IMR-90 (cell line): ENCODE data around the gene TMEM38A. TPM values are rescaled to one million over a fixed set of nuclear protein-coding genes. Genes with fewer than 3 reads are reported as not detected.

Experiments
- ATAC-seq: fragments of 200-7000 bp; cut with Tn5 transposase; 2 replicates; pipeline ENCODE4 v1.9.1; 2020; ENCODE audit warnings: low read depth, mild to moderate bottlenecking, moderate library complexity
- BruUV-seq: library from RNA; stranded (reverse); fragments of 400-500 nt; replicated peaks from 2 replicates; lab custom pipeline; 2021; lab: Mats Ljungman, UMichigan
- CTCF ChIA-PET: fragments of 300-600 bp; formaldehyde crosslinking; extraction: SDS; loops from one replicate; lab custom pipeline; 2021; ENCODE audit warnings: antibody characterized with exemption; lab: Yijun Ruan, JAX
- POLR2A ChIA-PET: fragments of 300-600 bp; sonication (Branson Sonifier 250); formaldehyde crosslinking; loops from one replicate; lab custom pipeline; 2022; ENCODE audit warnings: antibody characterized with exemption; ENCODE audit not compliant: unreplicated experiment; lab: Charles Lee
- DNase-seq: peaks from one replicate; pipeline ENCODE4 v3.0.0; 2013
- H2AFZ ChIP-seq: replicated peaks from 2 replicates; pipeline ENCODE3; 2013; ENCODE audit warnings: low read length, mild to moderate bottlenecking; ENCODE audit not compliant: poor library complexity
- H2AK5ac ChIP-seq: 2 replicates; pipeline ENCODE4 v1.6.1; 2013; ENCODE audit warnings: low read depth, low read length, inconsistent platforms
- H2AK9ac ChIP-seq: replicated peaks from 2 replicates; pipeline ENCODE3; 2013; ENCODE audit warnings: mild to moderate bottlenecking, low read depth, low read length, moderate library complexity; ENCODE audit not compliant: poor library complexity
- H2BK120ac ChIP-seq: 2 replicates; pipeline ENCODE4 v1.6.1; 2013; ENCODE audit warnings: low read depth, low read length, inconsistent platforms
- H2BK15ac ChIP-seq: 3 replicates; pipeline ENCODE4 v1.6.1; 2013; ENCODE audit warnings: low read depth, low read length, inconsistent platforms
- H2BK20ac ChIP-seq: 2 replicates; pipeline ENCODE4 v1.6.1; 2013; ENCODE audit warnings: low read depth, mild to moderate bottlenecking, inconsistent platforms, low read length, moderate library complexity
- H2BK5ac ChIP-seq: 2 replicates; pipeline ENCODE4 v1.6.1; 2013; ENCODE audit warnings: mild to moderate bottlenecking, low read depth, low read length, inconsistent platforms; ENCODE audit not compliant: poor library complexity, severe bottlenecking
- H3K14ac ChIP-seq: replicated peaks from 2 replicates; pipeline ENCODE4 v1.6.1; 2013; ENCODE audit warnings: low read depth, low read length, inconsistent platforms
- H3K18ac ChIP-seq: 2 replicates; pipeline ENCODE4 v1.6.1; 2013; ENCODE audit warnings: low read depth, low read length, control low read depth
- H3K23ac ChIP-seq: 2 replicates; pipeline ENCODE4 v1.6.1; 2013; ENCODE audit warnings: low read depth, low read length, inconsistent platforms
- H3K27ac ChIP-seq: 2 replicates; pipeline ENCODE4 v1.5.1; 2013; ENCODE audit warnings: mild to moderate bottlenecking, control low read depth, low read length; ENCODE audit not compliant: insufficient read depth
- H3K27me3 ChIP-seq: 2 replicates; pipeline ENCODE4 v1.6.1; 2013; ENCODE audit warnings: low read length; ENCODE audit not compliant: control insufficient read depth, insufficient read depth
- H3K36me3 ChIP-seq: 2 replicates; pipeline ENCODE4 v1.6.1; 2013; ENCODE audit warnings: low read length, mixed read lengths; ENCODE audit not compliant: control insufficient read depth, insufficient read depth
- H3K4ac ChIP-seq: 2 replicates; pipeline ENCODE4 v1.6.1; 2013; ENCODE audit warnings: low read depth, low read length, inconsistent platforms
- H3K4me1 ChIP-seq: 2 replicates; pipeline ENCODE4 v1.6.1; 2013; ENCODE audit warnings: low read length, mixed read lengths; ENCODE audit not compliant: control insufficient read depth, insufficient read depth
- H3K4me2 ChIP-seq: 2 replicates; pipeline ENCODE4 v1.6.1; 2013; ENCODE audit warnings: low read depth, mild to moderate bottlenecking, control low read depth, low read length, moderate library complexity
- H3K4me3 ChIP-seq: 2 replicates; pipeline ENCODE4 v1.5.1; 2013; ENCODE audit warnings: low read depth, mild to moderate bottlenecking, control low read depth, low read length, moderate library complexity; ENCODE audit not compliant: insufficient read depth
- H3K56ac ChIP-seq: 2 replicates; pipeline ENCODE4 v1.6.1; 2013; ENCODE audit warnings: low read length, inconsistent platforms; ENCODE audit not compliant: insufficient read depth; ENCODE audit errors: extremely low read depth
- H3K79me1 ChIP-seq, 2 experiments: 2 replicates each; pipeline ENCODE4 v1.6.1; 2013; ENCODE audit warnings: low read length in 2 of 2, inconsistent platforms in 1 of 2, low read depth in 1 of 2
- H3K9ac ChIP-seq: 2 replicates; pipeline ENCODE4 v1.6.1; 2013; ENCODE audit warnings: low read depth, low read length, control low read depth
- H3K9me1 ChIP-seq: 2 replicates; pipeline ENCODE4 v1.6.1; 2013; ENCODE audit warnings: low read length, inconsistent platforms; ENCODE audit not compliant: insufficient read depth
- H3K9me3 ChIP-seq: 2 replicates; pipeline ENCODE4 v1.6.1; 2013; ENCODE audit warnings: low read length; ENCODE audit not compliant: control insufficient read depth, insufficient read depth
- H4K20me1 ChIP-seq: 2 replicates; pipeline ENCODE4 v1.6.1; 2013; ENCODE audit warnings: low read length, inconsistent platforms; ENCODE audit not compliant: insufficient read depth
- H4K5ac ChIP-seq: 2 replicates; pipeline ENCODE4 v1.6.1; 2013; ENCODE audit warnings: mild to moderate bottlenecking, low read depth, low read length, control low read depth
- H4K8ac ChIP-seq, 2 experiments: 2 replicates each; pipeline ENCODE4 v1.6.1; 2013; ENCODE audit warnings: low read depth in 2 of 2, low read length in 2 of 2, control low read depth in 1 of 2, inconsistent platforms in 1 of 2
- H4K91ac ChIP-seq: 2 replicates; pipeline ENCODE4 v1.6.1; 2013; ENCODE audit warnings: low read depth, low read length, inconsistent platforms; ENCODE audit not compliant: insufficient read depth
- CHD1 ChIP-seq: IDR thresholded peaks from 2 replicates; pipeline ENCODE4 v1.6.1; 2012; ENCODE audit warnings: low read depth, low read length, improper control_type of control experiment
- CTCF ChIP-seq: conservative IDR thresholded peaks from 2 replicates; pipeline ENCODE4 v1.5.1; 2012; ENCODE audit warnings: mild to moderate bottlenecking, low read depth, low read length, improper control_type of control experiment
- FOS ChIP-seq: fragments of 150-350 bp; IDR thresholded peaks from 2 replicates; pipeline ENCODE4 v1.6.1; 2016; ENCODE audit warnings: low read depth, low read length
- SMC3 ChIP-seq: fragments of 150-350 bp; IDR thresholded peaks from 2 replicates; pipeline ENCODE4 v1.6.1; 2016; ENCODE audit warnings: low read depth, mild to moderate bottlenecking, antibody characterized with exemption, low read length, moderate library complexity
- WGBS, 2 experiments: methylation state at CpG; one replicate each; pipeline versions ENCODE4 v1.1.5 to v1.1.7; 2013; ENCODE audit warnings: missing lambda C conversion rate in 2 of 2; ENCODE audit not compliant: insufficient read length in 1 of 2; ENCODE audit errors: extremely low coverage in 2 of 2; 5-methylcytosine and 5-hydroxymethylcytosine counted together
- dilution Hi-C: fragments of 300-500 bp; cut with HindIII; formaldehyde crosslinking; loops from one replicate; pipeline ENCODE4 v1.14.3; 2018; ENCODE audit warnings: low sequenced_read_pairs; ENCODE audit not compliant: unreplicated experiment
- in situ Hi-C: fragments of 300-500 bp; cut with MboI; formaldehyde crosslinking; loops from 3 replicates; pipeline ENCODE4 v1.14.3; 2019; ENCODE audit warnings: low sequenced_read_pairs, inconsistent platforms, mixed read lengths
- intact Hi-C: fragments of 100-400 bp; cut with micrococcal nuclease; formaldehyde crosslinking; loops from 2 replicates; pipeline ENCODE4 v1.10.0; 2022
- polyA plus RNA-seq, 3 experiments: library from polyadenylated mRNA; depleted of rRNA; stranded (reverse); fragments of >200 nt; gene quantifications; 2 replicates each; pipeline ENCODE4 v1.2.3, GENCODE V29; 2012; ENCODE audit warnings: low replicate concordance in 1 of 3
- total RNA-seq: library from RNA; depleted of rRNA; stranded (reverse); fragments of >200 nt; gene quantifications from 2 replicates; pipeline ENCODE4 v1.2.3, GENCODE V29; 2012

Gene TMEM38A
- total and polyA plus RNA-seq, 2 of the 4 experiments (the other 2 are of a cell fraction): 1.3 to 2.0 TPM

- H3K56ac ChIP-seq: no peak overlapping the region
- BruUV-seq: no TSS peak
- no peak overlapping the region for H2AFZ ChIP-seq
- no peaks in the 10 kb centered on the region for H3K9me1 ChIP-seq
- no peaks in the 10 kb centered on the region for H3K9me3 ChIP-seq
- H4K20me1 ChIP-seq: peaks cover 27% of the 10 kb centered on the region
- ChIA-PET POLR2A (no interaction called here), CTCF (no interaction called here)
- no peak overlapping the region for H3K23ac ChIP-seq
- no peak overlapping the region for H3K4me3 ChIP-seq
- H3K18ac ChIP-seq: no peak overlapping the region
- DNase-seq: no peak
- no peak for ATAC-seq
- no CpG with 5 or more reads among the region's 6 CpGs for WGBS, 2 experiments
- peaks cover 9 to 61% of the 10 kb centered on the region in 2 experiments for H3K79me1 ChIP-seq
- H3K27me3 ChIP-seq: no peaks in the 10 kb centered on the region
- H2AK9ac ChIP-seq: no peak overlapping the region
- no peak overlapping the region for H4K5ac ChIP-seq
- H3K27ac ChIP-seq: no peak overlapping the region
- H3K36me3 ChIP-seq: peaks cover 26% of the 10 kb centered on the region
- no peak overlapping the region for H4K91ac ChIP-seq
- H2BK20ac ChIP-seq: no peak overlapping the region
- H2BK120ac ChIP-seq: no peak overlapping the region
- in situ Hi-C loops (no loop called here), dilution Hi-C loops (no loop called here), intact Hi-C loops (no loop called here)
- no peak overlapping the region for H3K4ac ChIP-seq
- no peak overlapping the region for H2BK15ac ChIP-seq
- H2AK5ac ChIP-seq: no peak overlapping the region
- no peak overlapping the region for H2BK5ac ChIP-seq
- no peak overlapping the region for H4K8ac ChIP-seq
- no peak overlapping the region for H3K14ac ChIP-seq
- no peak overlapping the region for H3K9ac ChIP-seq
- H3K4me2 ChIP-seq: no peak overlapping the region
- TF ChIP-seq CHD1: no peak
- TF ChIP-seq SMC3: no peak
- no peak for TF ChIP-seq CTCF
- TF ChIP-seq FOS: no peak
- H3K4me1 ChIP-seq: 0 out of 2 replicates have a peak, but pooled peaks cover 2% of the 10 kb centered on the region
Observed at GRCh38 chr19:16631465-16631864, 29.5 kb upstream of the TMEM38A start.
